ENCODE results near the gene ATF4. TPM values are rescaled to one million over a fixed set of nuclear protein-coding genes. Genes with fewer than 3 reads are reported as not detected.

The ATF4 gene
- total RNA-seq: 261 TPM
- polyA plus RNA-seq (ENCODE audit: insufficient read depth, low read depth, low replicate concordance): 293 TPM
- long read RNA-seq, donor 1, transcript ATF4-201 (2 exons, 2,019 nt): minor isoform, 22 of 114 reads
- long read RNA-seq, donor 1, transcript ATF4-202 (3 exons, 1,419 nt): major isoform, 48 of 114 reads
- long read RNA-seq, donor 1, partial matches to known transcripts: 44 of 114 reads
- long read RNA-seq, donor 1, other reads (novel, unspliced or antisense): 0 of 114 reads
- long read RNA-seq, donor 2, transcript ATF4-202 (3 exons, 1,419 nt): major isoform, 62 of 82 reads
- long read RNA-seq, donor 2, transcript ATF4-201 (2 exons, 2,019 nt): minor isoform, 13 of 82 reads
- long read RNA-seq, donor 2, partial matches to known transcripts: 7 of 82 reads
- long read RNA-seq, donor 2, other reads (novel, unspliced or antisense): 0 of 82 reads
- long read RNA-seq, donor 3, transcript ATF4-201 (2 exons, 2,019 nt): minor isoform, 25 of 108 reads
- long read RNA-seq, donor 3, transcript ATF4-202 (3 exons, 1,419 nt): major isoform, 73 of 108 reads
- long read RNA-seq, donor 3, partial matches to known transcripts: 10 of 108 reads
- long read RNA-seq, donor 3, other reads (novel, unspliced or antisense): 0 of 108 reads
- long read RNA-seq, donor 4, transcript ATF4-201 (2 exons, 2,019 nt): minor isoform, 17 of 48 reads
- long read RNA-seq, donor 4, transcript ATF4-202 (3 exons, 1,419 nt): major isoform, 31 of 48 reads
- long read RNA-seq, donor 4, partial matches to known transcripts: 0 of 48 reads
- long read RNA-seq, donor 4, other reads (novel, unspliced or antisense): 0 of 48 reads
- long read RNA-seq, donor 5, partial matches to known transcripts: 0 of 6 reads
- long read RNA-seq, donor 5, other reads (novel, unspliced or antisense): 0 of 6 reads
- long read RNA-seq, donor 6, transcript ATF4-201 (2 exons, 2,019 nt): minor isoform, 11 of 70 reads
- long read RNA-seq, donor 6, transcript ATF4-202 (3 exons, 1,419 nt): major isoform, 59 of 70 reads
- long read RNA-seq, donor 6, partial matches to known transcripts: 0 of 70 reads
- long read RNA-seq, donor 6, other reads (novel, unspliced or antisense): 0 of 70 reads
- long read RNA-seq, donor 7, transcript ATF4-201 (2 exons, 2,019 nt): minor isoform, 15 of 198 reads
- long read RNA-seq, donor 7, transcript ATF4-202 (3 exons, 1,419 nt): major isoform, 25 of 198 reads
- long read RNA-seq, donor 7, partial matches to known transcripts: 0 of 198 reads
- long read RNA-seq, donor 7, other reads (novel, unspliced or antisense): 158 of 198 reads
- long read RNA-seq, donor 8, transcript ATF4-201 (2 exons, 2,019 nt): minor isoform, 24 of 92 reads
- long read RNA-seq, donor 8, transcript ATF4-202 (3 exons, 1,419 nt): major isoform, 68 of 92 reads
- long read RNA-seq, donor 8, partial matches to known transcripts: 0 of 92 reads
- long read RNA-seq, donor 8, other reads (novel, unspliced or antisense): 0 of 92 reads
- long read RNA-seq, donor 9, transcript ATF4-202 (3 exons, 1,419 nt): major isoform, 34 of 64 reads
- long read RNA-seq, donor 9, transcript ATF4-201 (2 exons, 2,019 nt): minor isoform, 8 of 64 reads
- long read RNA-seq, donor 9, partial matches to known transcripts: 22 of 64 reads
- long read RNA-seq, donor 9, other reads (novel, unspliced or antisense): 0 of 64 reads
- long read RNA-seq, donor 10, transcript ATF4-201 (2 exons, 2,019 nt): minor isoform, 16 of 152 reads
- long read RNA-seq, donor 10, transcript ATF4-202 (3 exons, 1,419 nt): major isoform, 50 of 152 reads
- long read RNA-seq, donor 10, partial matches to known transcripts: 86 of 152 reads
- long read RNA-seq, donor 10, other reads (novel, unspliced or antisense): 0 of 152 reads

GRCh38 chr22:39520226-39521105 lies at the start of gene ATF4:
Gene ATF4, plus strand, starts transcription at chr22:39520562. Its CDS starts 884 bp downstream, at chr22:39521446.
- intact Hi-C loops (cut with DNase I): no loop called here
- FAIRE-seq (no peak), DNase-seq (peak; percentile 73 to 97 (median 85))
- peak within 1 kb of the TSS; percentile 100 for H3K27ac ChIP-seq (ENCODE audit: low read depth in 2 of 2, low read length in 2 of 2)
- no peaks in the 10 kb centered on the region for H3K9me3 ChIP-seq (ENCODE audit: control insufficient read depth in 2 of 3, insufficient read depth in 1 of 3, low read length in 3 of 3)
- H3K4me1 ChIP-seq (ENCODE audit: control insufficient read depth in 2 of 3, insufficient read depth in 2 of 3, low read depth in 1 of 3, low read length in 3 of 3): peaks cover 5 to 39% (median 26%) of the 10 kb centered on the region in 3 donors
- no peaks in the 10 kb centered on the region for H3K27me3 ChIP-seq (ENCODE audit: control insufficient read depth, insufficient read depth, low read length)
- H3K36me3 ChIP-seq (ENCODE audit: control insufficient read depth in 2 of 3, insufficient read depth in 3 of 3, low read length in 3 of 3): peaks cover 7 to 38% (median 28%) of the 10 kb centered on the region in 3 donors
- TF ChIP-seq CTCF (IDR thresholded peaks at IDR 0.05; ENCODE audit: borderline replicate concordance, extremely low read depth, insufficient read depth): no peak
- H3K9ac ChIP-seq (ENCODE audit: low read length in 3 of 3): peak within 1 kb of the TSS; percentile 96 to 99 (median 97)
- peak within 1 kb of the TSS; percentile 87 to 97 (median 94) for H3K4me3 ChIP-seq (ENCODE audit: low read length in 3 of 3)

- Histone ChIP-seq H3K27ac (ENCODE audit: low read depth in 2 of 2, low read length in 2 of 2) (peak overlapping the region; percentile 11 to 76), H3K36me3 (ENCODE audit: control insufficient read depth in 2 of 3, insufficient read depth in 3 of 3, low read length in 3 of 3) (no peaks in the 10 kb centered on the region), H3K4me1 (ENCODE audit: control insufficient read depth in 2 of 3, insufficient read depth in 2 of 3, low read depth in 1 of 3, low read length in 3 of 3) (peaks cover 5 to 43% (median 31%) of the 10 kb centered on the region in 3 donors), H3K4me3 (ENCODE audit: low read length in 3 of 3) (peak overlapping the region in 2 of 3 donors; percentile 40 to 59), H3K27me3 (ENCODE audit: control insufficient read depth, insufficient read depth, low read length) (no peaks in the 10 kb centered on the region), H3K9ac (ENCODE audit: low read length in 3 of 3) (peak overlapping the region in 1 of 3 donors; percentile 46), H3K9me3 (ENCODE audit: control insufficient read depth in 2 of 3, insufficient read depth in 1 of 3, low read length in 3 of 3) (no peaks in the 10 kb centered on the region)
- FAIRE-seq (no peak), DNase-seq (peak in 4 of 5 donors; percentile 70 to 84 (median 82))
- intact Hi-C loops (cut with DNase I): no loop called here
- TF ChIP-seq CTCF (IDR thresholded peaks at IDR 0.05; ENCODE audit: borderline replicate concordance, extremely low read depth, insufficient read depth): no peak
Measured at GRCh38 chr22:39471381-39472141, 48.8 kb upstream of the ATF4 start.
